PC-3 (cell line): ENCODE results near the gene TMC7. TPM values are rescaled to one million over a fixed set of nuclear protein-coding genes. Genes with fewer than 3 reads are reported as not detected.

Experiments used
- ATAC-seq: fragments of 200-7000 bp; cut with Tn5 transposase; 2 replicates; pipeline ENCODE4 v1.9.1; 2020; ENCODE audit warnings: mild to moderate bottlenecking, moderate library complexity
- BruUV-seq: library from RNA; stranded (reverse); fragments of 400-500 nt; replicated peaks from 2 replicates; lab custom pipeline; 2021; lab: Mats Ljungman, UMichigan
- CTCF ChIA-PET: fragments of 300-600 bp; sonication (Branson Sonifier 250); formaldehyde crosslinking; loops from one replicate; lab custom pipeline; 2022; ENCODE audit warnings: antibody characterized with exemption; lab: Charles Lee
- POLR2A ChIA-PET: fragments of 300-600 bp; sonication (Branson Sonifier 250); formaldehyde crosslinking; loops from one replicate; lab custom pipeline; 2022; ENCODE audit warnings: antibody characterized with exemption; ENCODE audit not compliant: unreplicated experiment; lab: Charles Lee
- DNase-seq: peaks from one replicate; pipeline ENCODE4 v3.0.0-alpha.2; 2015
- H2AFZ ChIP-seq: fragments of 300-600 bp; sonication (generic); 2 replicates; pipeline ENCODE4 v1.6.0; 2016; ENCODE audit warnings: antibody characterized with exemption, low read length
- H3F3A ChIP-seq: fragments of 300-600 bp; sonication (generic); one replicate; pipeline ENCODE4 v1.6.0; 2017; ENCODE audit warnings: antibody characterized with exemption, low read length, control low read depth, mild to moderate bottlenecking; ENCODE audit not compliant: unreplicated experiment
- H3K27ac ChIP-seq: fragments of 300-600 bp; sonication (generic); 2 replicates; pipeline ENCODE4 v1.5.1; 2016; ENCODE audit warnings: mild to moderate bottlenecking, low read length
- H3K27me3 ChIP-seq: fragments of 300-600 bp; sonication (generic); 2 replicates; pipeline ENCODE4 v1.6.1; 2016; ENCODE audit warnings: low read length, mixed read lengths
- H3K36me3 ChIP-seq: fragments of 300-600 bp; sonication (generic); 2 replicates; pipeline ENCODE4 v1.6.1; 2016; ENCODE audit warnings: low read depth, mixed run types, low read length, mixed read lengths
- H3K4me1 ChIP-seq: fragments of 300-600 bp; sonication (generic); 2 replicates; pipeline ENCODE4 v1.5.1; 2016; ENCODE audit warnings: low read length; ENCODE audit not compliant: insufficient read depth
- H3K4me2 ChIP-seq: fragments of 300-600 bp; sonication (generic); 2 replicates; pipeline ENCODE4 v1.6.0; 2016; ENCODE audit warnings: low read length
- H3K4me3 ChIP-seq: fragments of 300-600 bp; sonication (generic); 2 replicates; pipeline ENCODE4 v1.5.1; 2016; ENCODE audit warnings: mild to moderate bottlenecking, low read length, mixed read lengths
- H3K79me2 ChIP-seq: fragments of 300-600 bp; sonication (generic); 2 replicates; pipeline ENCODE4 v1.6.1; 2017; ENCODE audit warnings: low read length, mixed read lengths
- H3K9ac ChIP-seq: fragments of 300-600 bp; sonication (generic); 2 replicates; pipeline ENCODE4 v1.6.0; 2016; ENCODE audit warnings: mild to moderate bottlenecking, low read length
- H3K9me2 ChIP-seq: fragments of 300-600 bp; sonication (generic); replicated peaks from 2 replicates; pipeline ENCODE4 v1.6.1; 2016; ENCODE audit warnings: mixed run types, low read length, mixed read lengths
- H3K9me3 ChIP-seq: fragments of 300-600 bp; sonication (generic); 2 replicates; pipeline ENCODE4 v1.6.1; 2016; ENCODE audit warnings: low read length, mixed read lengths
- H4K20me1 ChIP-seq: fragments of 300-600 bp; sonication (generic); 2 replicates; pipeline ENCODE4 v1.6.1; 2016; ENCODE audit warnings: low read length, mixed read lengths
- EZH2 ChIP-seq: fragments of 300-600 bp; sonication (generic); IDR thresholded peaks from one replicate; pipeline ENCODE4 v1.6.1; 2017; ENCODE audit warnings: antibody characterized with exemption, mild to moderate bottlenecking, low read length; ENCODE audit not compliant: unreplicated experiment
- EZH2phosphoT487 ChIP-seq: fragments of 300-600 bp; sonication (generic); IDR thresholded peaks from 2 replicates; pipeline ENCODE4 v1.6.1; 2018; ENCODE audit warnings: mild to moderate bottlenecking, antibody characterized with exemption, low read length, borderline replicate concordance
- intact Hi-C: fragments of 100-400 bp; cut with micrococcal nuclease; formaldehyde crosslinking; loops from 2 replicates; pipeline ENCODE4 v1.9.0; 2023
- total RNA-seq: library from RNA; depleted of rRNA; stranded (reverse); fragments of >200 nt; gene quantifications from 2 replicates; pipeline ENCODE4 v1.2.3, GENCODE V29; 2014
- TF ChIP-seq, protein P1 (sequence below): fragments of 300-600 bp; sonication (generic); conservative IDR thresholded peaks from 2 replicates; pipeline ENCODE4 v1.5.1; 2017; ENCODE audit warnings: antibody characterized with exemption, low read depth, mild to moderate bottlenecking, low read length

The TMC7 gene
- total RNA-seq, 1 experiment from 2014 or later = 5.3 TPM

DNA sequence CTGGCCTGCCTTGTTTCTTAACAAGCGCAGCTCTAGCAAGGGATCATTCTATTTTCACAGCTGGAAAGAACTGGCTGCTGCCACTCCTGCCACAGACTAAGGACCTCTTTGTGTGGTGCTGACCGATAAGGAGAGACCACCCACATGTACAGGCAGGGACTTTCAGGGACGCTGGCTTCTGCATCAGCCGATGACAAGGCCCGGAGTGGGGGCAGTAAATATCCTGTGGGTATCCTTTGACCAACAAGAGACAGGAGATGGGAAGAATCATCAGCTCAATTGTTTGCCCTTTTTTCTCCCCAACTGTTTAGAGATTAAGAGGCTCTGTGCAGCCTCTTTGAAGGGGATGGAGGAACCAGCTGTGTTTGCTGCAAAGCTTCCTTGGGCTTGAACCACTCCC lies 120.9 kb downstream of the TMC7 start:
- CTCF ChIA-PET = no interaction called here
- Histone ChIP-seq H2AFZ (no peak overlapping the region), H3K27me3 (no peaks in the 10 kb centered on the region), H3K4me1 (peaks cover 24% of the 10 kb centered on the region), H3K9me3 (no peaks in the 10 kb centered on the region), H3K4me3 (no peak overlapping the region), H3K9ac (no peak overlapping the region), H3K36me3 (no peaks in the 10 kb centered on the region), H3K79me2 (no peaks in the 10 kb centered on the region), H3K4me2 (no peak overlapping the region), H3K9me2 (no peaks in the 10 kb centered on the region), H4K20me1 (no peaks in the 10 kb centered on the region), H3F3A (no peaks in the 10 kb centered on the region), H3K27ac (no peak overlapping the region)
- TF ChIP-seq, protein P1, sequence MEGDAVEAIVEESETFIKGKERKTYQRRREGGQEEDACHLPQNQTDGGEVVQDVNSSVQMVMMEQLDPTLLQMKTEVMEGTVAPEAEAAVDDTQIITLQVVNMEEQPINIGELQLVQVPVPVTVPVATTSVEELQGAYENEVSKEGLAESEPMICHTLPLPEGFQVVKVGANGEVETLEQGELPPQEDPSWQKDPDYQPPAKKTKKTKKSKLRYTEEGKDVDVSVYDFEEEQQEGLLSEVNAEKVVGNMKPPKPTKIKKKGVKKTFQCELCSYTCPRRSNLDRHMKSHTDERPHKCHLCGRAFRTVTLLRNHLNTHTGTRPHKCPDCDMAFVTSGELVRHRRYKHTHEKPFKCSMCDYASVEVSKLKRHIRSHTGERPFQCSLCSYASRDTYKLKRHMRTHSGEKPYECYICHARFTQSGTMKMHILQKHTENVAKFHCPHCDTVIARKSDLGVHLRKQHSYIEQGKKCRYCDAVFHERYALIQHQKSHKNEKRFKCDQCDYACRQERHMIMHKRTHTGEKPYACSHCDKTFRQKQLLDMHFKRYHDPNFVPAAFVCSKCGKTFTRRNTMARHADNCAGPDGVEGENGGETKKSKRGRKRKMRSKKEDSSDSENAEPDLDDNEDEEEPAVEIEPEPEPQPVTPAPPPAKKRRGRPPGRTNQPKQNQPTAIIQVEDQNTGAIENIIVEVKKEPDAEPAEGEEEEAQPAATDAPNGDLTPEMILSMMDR = no peak
- no peak for TF ChIP-seq EZH2phosphoT487
- no peak for TF ChIP-seq EZH2
- ATAC-seq = no peak
- POLR2A ChIA-PET = interaction anchor here (0.6 kb wide), 1 partner anchor 9 kb away, joined by 3 read pairs; no protein-coding TSS in a partner anchor
- intact Hi-C loops = no loop called here
- no peak for DNase-seq
- no TSS peak for BruUV-seq

DNA sequence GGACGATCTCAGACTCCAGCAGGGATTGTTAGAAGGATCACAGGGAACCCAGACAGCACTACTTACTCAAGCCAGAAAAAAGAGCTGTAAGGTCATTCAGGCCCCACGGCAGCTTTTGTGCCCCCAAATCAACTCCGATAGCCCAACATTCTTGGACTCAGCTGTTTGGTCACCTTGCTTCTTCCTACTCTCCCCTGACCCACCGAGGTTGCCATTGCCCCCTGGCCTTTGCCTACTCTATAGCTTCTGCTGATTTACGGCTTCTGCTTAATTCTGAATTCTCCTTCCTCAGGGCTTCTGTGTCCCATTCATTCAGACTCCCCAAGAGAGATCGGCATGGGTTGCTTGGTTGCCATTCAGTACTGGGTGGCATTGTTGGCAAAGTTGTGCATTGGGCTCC lies 121.4 kb downstream of the TMC7 start:
- H3K4me1 ChIP-seq = peaks cover 24% of the 10 kb centered on the region
- ATAC-seq (no peak), DNase-seq (no peak)
- H3K9ac ChIP-seq = no peak overlapping the region
- H3F3A ChIP-seq = no peaks in the 10 kb centered on the region
- no TSS peak for BruUV-seq
- ChIA-PET POLR2A (no interaction called here), CTCF (no interaction called here)
- H3K79me2 ChIP-seq = no peaks in the 10 kb centered on the region
- no peak overlapping the region for H2AFZ ChIP-seq
- no peaks in the 10 kb centered on the region for H3K36me3 ChIP-seq
- H3K4me3 ChIP-seq = no peak overlapping the region
- no peaks in the 10 kb centered on the region for H3K9me2 ChIP-seq
- H3K4me2 ChIP-seq = no peak overlapping the region
- no peaks in the 10 kb centered on the region for H3K9me3 ChIP-seq
- no peak overlapping the region for H3K27ac ChIP-seq
- H3K27me3 ChIP-seq = no peaks in the 10 kb centered on the region
- intact Hi-C loops = no loop called here
- no peaks in the 10 kb centered on the region for H4K20me1 ChIP-seq
- no peak for TF ChIP-seq EZH2phosphoT487
- TF ChIP-seq, protein P1 = no peak
- TF ChIP-seq EZH2 = no peak

- Histone ChIP-seq H3K9me2 (no peaks in the 10 kb centered on the region), H3K9ac (no peak overlapping the region), H2AFZ (no peak overlapping the region), H3K9me3 (no peaks in the 10 kb centered on the region), H3F3A (no peaks in the 10 kb centered on the region), H3K79me2 (no peaks in the 10 kb centered on the region), H3K4me3 (no peak overlapping the region), H3K36me3 (no peaks in the 10 kb centered on the region), H3K4me1 (peaks cover 27% of the 10 kb centered on the region), H3K27ac (no peak overlapping the region), H3K27me3 (no peaks in the 10 kb centered on the region), H4K20me1 (no peaks in the 10 kb centered on the region), H3K4me2 (no peak overlapping the region)
- no TSS peak for BruUV-seq
- ATAC-seq (no peak), DNase-seq (no peak)
- no peak for TF ChIP-seq EZH2phosphoT487
- TF ChIP-seq, protein P1 = no peak
- POLR2A ChIA-PET = no interaction called here
- intact Hi-C loops = no loop called here
- CTCF ChIA-PET = no interaction called here
Observed at GRCh38 chr16:19105891-19106624, 122.3 kb downstream of the TMC7 start.
